HepG2 (cell line): Measurements from ENCODE around the gene PLEKHN1. TPM values are rescaled to one million over a fixed set of nuclear protein-coding genes. Genes with fewer than 3 reads are reported as not detected.

Experiments used
- EP300 ChIP-seq, 3 experiments: sonication (generic) in 1 of 3; formaldehyde crosslinking in 1 of 3; IDR thresholded peaks; 2 replicates each; pipeline versions ENCODE4 v1.5.1 to v1.6.1; 2011 to 2020; ENCODE audit warnings: low read depth in 2 of 3, low read length in 2 of 3, borderline replicate concordance in 1 of 3, improper control_type of control experiment in 1 of 3, mild to moderate bottlenecking in 1 of 3, missing genetic modification reagents in 1 of 3, moderate library complexity in 1 of 3
- FOXC1 ChIP-seq: sonication (generic); formaldehyde crosslinking; IDR thresholded peaks from 2 replicates; pipeline ENCODE4 v1.8.0; 2022; ENCODE audit warnings: mild to moderate bottlenecking, missing genetic modification reagents, borderline replicate concordance
- HOXA3 ChIP-seq: sonication (generic); formaldehyde crosslinking; IDR thresholded peaks from 2 replicates; pipeline ENCODE4 v1.5.0; 2020; ENCODE audit warnings: missing genetic modification reagents
- KAT8 ChIP-seq: IDR thresholded peaks from 2 replicates; pipeline ENCODE4 v1.6.1; 2016; ENCODE audit warnings: missing genetic modification reagents, missing compliant biosample characterization
- KDM3A ChIP-seq: IDR thresholded peaks from 2 replicates; pipeline ENCODE4 v1.6.1; 2018; ENCODE audit warnings: low read depth, missing compliant biosample characterization
- KDM5B ChIP-seq: sonication (generic); formaldehyde crosslinking; IDR thresholded peaks from 2 replicates; pipeline ENCODE4 v1.4.0; 2020; ENCODE audit warnings: missing genetic modification reagents, mild to moderate bottlenecking, borderline replicate concordance
- MTF2 ChIP-seq: sonication (generic); formaldehyde crosslinking; IDR thresholded peaks from 2 replicates; pipeline ENCODE4 v1.5.0; 2020; ENCODE audit warnings: missing genetic modification reagents, borderline replicate concordance
- NCOR1 ChIP-seq: fragments of 200-600 bp; sonication (generic); IDR thresholded peaks from 2 replicates; pipeline ENCODE4 v1.7.0; 2017; ENCODE audit warnings: antibody characterized with exemption, low read length, borderline replicate concordance
- NFYB ChIP-seq: sonication (generic); formaldehyde crosslinking; IDR thresholded peaks from 2 replicates; pipeline ENCODE4 v1.4.0; 2020; ENCODE audit warnings: missing genetic modification reagents
- NFYC ChIP-seq: IDR thresholded peaks from 2 replicates; pipeline ENCODE4 v1.6.1; 2016; ENCODE audit warnings: missing genetic modification reagents, missing compliant biosample characterization
- SMAD1 ChIP-seq: sonication (generic); formaldehyde crosslinking; IDR thresholded peaks from 2 replicates; pipeline ENCODE4 v1.4.0; 2020; ENCODE audit warnings: missing genetic modification reagents, low read depth, mild to moderate bottlenecking, borderline replicate concordance
- U2AF1 ChIP-seq: fragments of 200-400 bp; formaldehyde crosslinking; optimal IDR thresholded peaks from 2 replicates; pipeline ENCODE3; 2017; ENCODE audit warnings: mild to moderate bottlenecking, low read depth, low read length
- ZNF136 ChIP-seq: sonication (generic); formaldehyde crosslinking; IDR thresholded peaks from 2 replicates; pipeline ENCODE4 v1.8.1; 2022; ENCODE audit warnings: low read depth, mild to moderate bottlenecking, moderate library complexity, missing genetic modification reagents
- ZNF30 ChIP-seq: sonication (generic); formaldehyde crosslinking; IDR thresholded peaks from 2 replicates; pipeline ENCODE4 v1.5.0; 2020; ENCODE audit warnings: mild to moderate bottlenecking, missing genetic modification reagents
- ZNF350 ChIP-seq: sonication (generic); formaldehyde crosslinking; IDR thresholded peaks from 2 replicates; pipeline ENCODE4 v1.4.0; 2020; ENCODE audit warnings: mild to moderate bottlenecking, low read depth, missing genetic modification reagents, borderline replicate concordance
- ZNF382 ChIP-seq: sonication (generic); formaldehyde crosslinking; IDR thresholded peaks from 2 replicates; pipeline ENCODE4 v1.5.0; 2020; ENCODE audit warnings: missing genetic modification reagents, mild to moderate bottlenecking, borderline replicate concordance
- ZNF552 ChIP-seq: sonication (generic); formaldehyde crosslinking; IDR thresholded peaks from 2 replicates; pipeline ENCODE4 v1.9.0; 2022; ENCODE audit warnings: missing genetic modification reagents, mild to moderate bottlenecking, borderline replicate concordance
- ZNF7 ChIP-seq: IDR thresholded peaks from 2 replicates; pipeline ENCODE4 v1.6.1; 2016; ENCODE audit warnings: missing biosample characterization, missing genetic modification reagents
- ZNF709 ChIP-seq: sonication (generic); formaldehyde crosslinking; IDR thresholded peaks from 2 replicates; pipeline ENCODE4 v1.5.0; 2020; ENCODE audit warnings: mild to moderate bottlenecking, missing genetic modification reagents
- ZSCAN12 ChIP-seq: sonication (generic); formaldehyde crosslinking; IDR thresholded peaks from 2 replicates; pipeline ENCODE4 v1.9.0; 2021; ENCODE audit warnings: mild to moderate bottlenecking, missing genetic modification reagents
- polyA plus RNA-seq, 8 experiments: library from polyadenylated mRNA; depleted of rRNA in 3 of 8; stranded (reverse) in 7 of 8; unstranded in 1 of 8; fragments of >200 nt; fragmentation: Illumina TruSeq in 4 of 8; extraction: Trizol in 4 of 8; gene quantifications; 2 replicates each; pipeline versions ENCODE4 v1.2.1 to v1.2.3, GENCODE V29; 2011 to 2016; ENCODE audit warnings: low read depth in 4 of 8, missing spikeins in 1 of 8, mixed read lengths in 1 of 8; ENCODE audit not compliant: insufficient read depth in 1 of 8
- total RNA-seq, 5 experiments: library from RNA; depleted of rRNA; stranded (reverse); fragments of >200 nt; fragmentation: Illumina TruSeq; extraction: Trizol; gene quantifications; 2 replicates each; pipeline ENCODE4 v1.2.3, GENCODE V29; 2016; ENCODE audit warnings: low read depth in 1 of 5
- TF ChIP-seq, protein P1 (sequence below): sonication (generic); formaldehyde crosslinking; IDR thresholded peaks from 2 replicates; pipeline ENCODE4 v1.4.0; 2020; ENCODE audit warnings: missing genetic modification reagents, mild to moderate bottlenecking, borderline replicate concordance
- TF ChIP-seq, protein P2 (sequence below): sonication (generic); formaldehyde crosslinking; IDR thresholded peaks from 2 replicates; pipeline ENCODE4 v1.9.0; 2021; ENCODE audit warnings: missing genetic modification reagents, borderline replicate concordance

PLEKHN1 gene
- total and polyA plus RNA-seq, 2 of the 13 experiments (the other 11 are each of a cell fraction or from before 2014, with no cell fraction given): 0.42 to 0.58 TPM

DNA sequence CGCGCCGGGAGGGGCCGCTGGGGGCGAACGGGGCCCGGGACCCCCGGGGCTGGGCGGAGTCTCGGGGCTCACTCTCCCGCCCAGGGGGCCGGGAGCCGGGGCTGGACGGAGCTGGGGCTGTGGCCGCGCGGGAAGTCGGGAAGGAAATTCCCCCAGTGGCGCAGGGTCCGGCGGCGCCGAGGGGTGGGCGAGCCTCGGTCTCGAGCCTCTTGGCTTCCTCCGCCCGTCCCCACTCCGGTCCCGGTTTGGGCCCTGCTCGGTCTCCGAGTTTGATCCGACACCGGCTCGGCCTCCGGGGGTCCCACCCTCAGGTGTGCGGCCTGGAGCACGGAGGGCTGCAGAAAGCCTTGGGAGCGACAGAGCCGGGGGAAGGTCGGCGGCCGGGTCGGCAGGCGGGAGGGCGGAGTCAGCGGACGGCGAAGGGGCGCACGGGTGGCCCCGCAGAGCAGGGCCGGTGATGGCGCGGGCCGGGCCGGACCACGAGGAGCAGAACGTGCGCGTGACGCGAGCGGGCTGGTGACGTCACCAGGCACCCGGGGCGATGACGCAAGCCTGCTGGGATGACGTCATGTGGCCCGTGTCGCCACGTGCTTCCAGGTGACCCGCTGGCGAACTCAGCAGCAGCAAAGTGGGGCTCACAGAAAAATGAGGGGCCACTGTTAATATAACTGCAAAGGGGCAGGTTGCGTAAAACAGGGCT, 34.2 kb downstream of the PLEKHN1 start (continued):
- TF ChIP-seq KAT8 (peak; percentile 73; the same call in 1 of the 2 replicates), EP300 (IDR thresholded peaks at IDR 0.05; ENCODE audit: low read depth in 2 of 2, low read length in 2 of 2) (no peak), EP300 (CRISPR knock-in tag; IDR thresholded peaks at IDR 0.05; ENCODE audit: borderline replicate concordance) (peak; percentile 44; the same call in 1 of the 2 replicates), ZNF136 (CRISPR knock-in tag) (no peak), ZNF382 (no peak), ZNF709 (no peak), HOXA3 (CRISPR knock-in tag) (peak; percentile 100), NFYB (CRISPR knock-in tag) (no peak; the same call in 1 of the 2 replicates), ZNF552 (CRISPR knock-in tag) (peak; percentile 80; the same call in 1 of the 2 replicates), SMAD1 (CRISPR knock-in tag) (peak; percentile 78; the same call in 1 of the 2 replicates), ZNF30 (CRISPR knock-in tag) (peak; percentile 61; the same call in 1 of the 2 replicates), KDM3A (no peak), ZNF7 (CRISPR knock-in tag) (no peak), KDM5B (CRISPR knock-in tag) (peak; percentile 77; the same call in 1 of the 2 replicates), U2AF1 (peak; percentile 32), ZNF350 (CRISPR knock-in tag) (peak; percentile 35; the same call in 1 of the 2 replicates), FOXC1 (CRISPR knock-in tag) (peak; percentile 94), MTF2 (CRISPR knock-in tag) (no peak), NFYC (CRISPR knock-in tag) (peak; percentile 44; the same call in 1 of the 2 replicates), NCOR1 (peak; percentile 11; the same call in 1 of the 2 replicates), ZSCAN12 (CRISPR knock-in tag) (no peak)
- TF ChIP-seq, protein P1, sequence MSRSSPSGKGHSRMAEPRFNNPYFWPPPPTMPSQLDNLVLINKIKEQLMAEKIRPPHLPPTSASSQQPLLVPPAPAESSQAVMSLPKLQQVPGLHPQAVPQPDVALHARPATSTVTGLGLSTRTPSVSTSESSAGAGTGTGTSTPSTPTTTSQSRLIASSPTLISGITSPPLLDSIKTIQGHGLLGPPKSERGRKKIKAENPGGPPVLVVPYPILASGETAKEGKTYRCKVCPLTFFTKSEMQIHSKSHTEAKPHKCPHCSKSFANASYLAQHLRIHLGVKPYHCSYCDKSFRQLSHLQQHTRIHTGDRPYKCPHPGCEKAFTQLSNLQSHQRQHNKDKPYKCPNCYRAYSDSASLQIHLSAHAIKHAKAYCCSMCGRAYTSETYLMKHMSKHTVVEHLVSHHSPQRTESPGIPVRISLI: 0 out of 2 replicates have a peak, but pooled peaks have one; percentile 19
- TF ChIP-seq, protein P2, sequence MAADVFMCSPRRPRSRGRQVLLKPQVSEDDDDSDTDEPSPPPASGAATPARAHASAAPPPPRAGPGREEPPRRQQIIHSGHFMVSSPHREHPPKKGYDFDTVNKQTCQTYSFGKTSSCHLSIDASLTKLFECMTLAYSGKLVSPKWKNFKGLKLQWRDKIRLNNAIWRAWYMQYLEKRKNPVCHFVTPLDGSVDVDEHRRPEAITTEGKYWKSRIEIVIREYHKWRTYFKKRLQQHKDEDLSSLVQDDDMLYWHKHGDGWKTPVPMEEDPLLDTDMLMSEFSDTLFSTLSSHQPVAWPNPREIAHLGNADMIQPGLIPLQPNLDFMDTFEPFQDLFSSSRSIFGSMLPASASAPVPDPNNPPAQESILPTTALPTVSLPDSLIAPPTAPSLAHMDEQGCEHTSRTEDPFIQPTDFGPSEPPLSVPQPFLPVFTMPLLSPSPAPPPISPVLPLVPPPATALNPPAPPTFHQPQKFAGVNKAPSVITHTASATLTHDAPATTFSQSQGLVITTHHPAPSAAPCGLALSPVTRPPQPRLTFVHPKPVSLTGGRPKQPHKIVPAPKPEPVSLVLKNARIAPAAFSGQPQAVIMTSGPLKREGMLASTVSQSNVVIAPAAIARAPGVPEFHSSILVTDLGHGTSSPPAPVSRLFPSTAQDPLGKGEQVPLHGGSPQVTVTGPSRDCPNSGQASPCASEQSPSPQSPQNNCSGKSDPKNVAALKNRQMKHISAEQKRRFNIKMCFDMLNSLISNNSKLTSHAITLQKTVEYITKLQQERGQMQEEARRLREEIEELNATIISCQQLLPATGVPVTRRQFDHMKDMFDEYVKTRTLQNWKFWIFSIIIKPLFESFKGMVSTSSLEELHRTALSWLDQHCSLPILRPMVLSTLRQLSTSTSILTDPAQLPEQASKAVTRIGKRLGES (CRISPR knock-in tag): 0 out of 2 replicates have a peak, but pooled peaks have one; percentile 25
